Cardiac fibroblast (primary cell): Measurements from ENCODE around the gene ROBO2.

Experiments used
- DNase-seq, 2 donors: peaks; one replicate each; pipeline versions ENCODE4 v3.0.0 to v3.0.0-alpha.2; 2010; ENCODE audit warnings: low read depth in 2 of 2
- H3K4me3 ChIP-seq, 2 donors: replicated peaks in 1 of 2; 1 replicate in 1 of 2; 2 replicates in 1 of 2; pipeline ENCODE4 v1.5.1; 2011; ENCODE audit warnings: low read depth in 2 of 2, low read length in 2 of 2, mild to moderate bottlenecking in 2 of 2, moderate library complexity in 1 of 2
- CTCF ChIP-seq: IDR thresholded peaks from one replicate; pipeline ENCODE4 v1.5.1; 2011; ENCODE audit warnings: low read depth, mild to moderate bottlenecking, low read length, inconsistent platforms

The ROBO2 gene

GRCh38 chr3:77323626-77324025, 283.7 kb downstream of the ROBO2 start:
- no peak for DNase-seq
- H3K4me3 ChIP-seq, result no peak overlapping the region
- TF ChIP-seq CTCF, result no peak

GRCh38 chr3:77324105-77324504, 284.2 kb downstream of the ROBO2 start:
- DNase-seq, result no peak
- TF ChIP-seq CTCF, result no peak
- no peak overlapping the region for H3K4me3 ChIP-seq

GRCh38 chr3:77325280-77325679, 285.4 kb downstream of the ROBO2 start:
- no peak overlapping the region for H3K4me3 ChIP-seq
- TF ChIP-seq CTCF, result no peak
- no peak for DNase-seq

GRCh38 chr3:77325702-77326101, 285.8 kb downstream of the ROBO2 start:
- H3K4me3 ChIP-seq, result no peak overlapping the region
- no peak for TF ChIP-seq CTCF
- DNase-seq, result no peak

GRCh38 chr3:77326586-77326985, 286.7 kb downstream of the ROBO2 start:
- no peak overlapping the region for H3K4me3 ChIP-seq
- no peak for DNase-seq
- TF ChIP-seq CTCF, result no peak

GRCh38 chr3:77328690-77329089, 288.8 kb downstream of the ROBO2 start:
- no peak overlapping the region for H3K4me3 ChIP-seq
- no peak for TF ChIP-seq CTCF
- DNase-seq, result no peak

GRCh38 chr3:77329116-77329515, 289.2 kb downstream of the ROBO2 start:
- DNase-seq, result no peak

More at GRCh38 chr3:77329116-77329515, 289.2 kb downstream of the ROBO2 start:
- no peak for TF ChIP-seq CTCF
- H3K4me3 ChIP-seq, result no peak overlapping the region
